B cell (primary cell): ENCODE measurements around the gene QSER1. TPM values are rescaled to one million over a fixed set of nuclear protein-coding genes. Genes with fewer than 3 reads are reported as not detected.

Source experiments
- ATAC-seq: fragments of 200-7000 bp; cut with Tn5 transposase; one replicate; pipeline ENCODE4 v1.10.0; 2021; ENCODE audit warnings: low read depth, mild to moderate bottlenecking, moderate number of reproducible peaks, moderate library complexity
- CTCF ChIA-PET: fragments of 350-600 bp; sonication (Branson Sonifier 250); formaldehyde crosslinking; loops from one replicate; lab custom pipeline; 2021; ENCODE audit warnings: antibody characterized with exemption, inconsistent platforms; lab: Charles Lee
- POLR2A ChIA-PET: fragments of 350-600 bp; sonication (Branson Sonifier 250); formaldehyde crosslinking; loops from one replicate; lab custom pipeline; 2021; ENCODE audit warnings: antibody characterized with exemption; lab: Charles Lee
- DNase-seq: peaks from one replicate; pipeline ENCODE4 v3.0.0; 2013
- H2AFZ ChIP-seq: 2 replicates; pipeline ENCODE4 v1.6.1; 2012; ENCODE audit warnings: mild to moderate bottlenecking, low read depth, low read length; ENCODE audit not compliant: insufficient read depth, poor library complexity, severe bottlenecking
- H3K27ac ChIP-seq, 2 donors: 1 replicate in 1 of 2; 2 replicates in 1 of 2; pipeline ENCODE4 v1.5.1; 2012 to 2013; ENCODE audit warnings: low read length in 2 of 2, mild to moderate bottlenecking in 2 of 2, moderate library complexity in 1 of 2
- H3K27me3 ChIP-seq, 4 experiments: fragments of 200-600 bp in 1 of 4; sonication (generic) in 1 of 4; replicated peaks in 1 of 4; 1 replicate in 2 of 4; 2 replicates in 2 of 4; pipeline versions ENCODE4 v1.6.1 to v1.7.0; 2013 to 2016; ENCODE audit warnings: low read length in 3 of 4, mild to moderate bottlenecking in 2 of 4, mixed read lengths in 1 of 4, moderate library complexity in 1 of 4; ENCODE audit not compliant: insufficient read depth in 4 of 4, control insufficient read depth in 3 of 4; ENCODE audit errors: control extremely low read depth in 1 of 4
- H3K36me3 ChIP-seq, 2 experiments: replicated peaks in 1 of 2; 1 replicate in 1 of 2; 2 replicates in 1 of 2; pipeline versions ENCODE4 v1.6.1 to v1.7.1; 2013; ENCODE audit warnings: low read length in 1 of 2; ENCODE audit not compliant: insufficient read depth in 2 of 2, control insufficient read depth in 1 of 2; ENCODE audit errors: control extremely low read depth in 1 of 2, extremely low read depth in 1 of 2
- H3K4me1 ChIP-seq, 2 donors: fragments of 200-600 bp in 1 of 2; sonication (generic) in 1 of 2; 1 replicate in 1 of 2; 2 replicates in 1 of 2; pipeline versions ENCODE4 v1.5.1 to v1.6.1; 2013 to 2017; ENCODE audit warnings: low read length in 2 of 2; ENCODE audit not compliant: control insufficient read depth in 2 of 2, insufficient read depth in 2 of 2
- H3K4me2 ChIP-seq: replicated peaks from 2 replicates; pipeline ENCODE3; 2012; ENCODE audit warnings: mild to moderate bottlenecking, low read depth, low read length; ENCODE audit not compliant: poor library complexity, severe bottlenecking
- H3K4me3 ChIP-seq, 5 experiments: fragments of 200-600 bp in 1 of 5; sonication (generic) in 1 of 5; 1 replicate in 3 of 5; 2 replicates in 2 of 5; pipeline versions ENCODE4 v1.5.1 to v1.7.0; 2011 to 2016; ENCODE audit warnings: low read length in 4 of 5, mild to moderate bottlenecking in 4 of 5, low read depth in 2 of 5, control low read depth in 1 of 5, moderate library complexity in 1 of 5; ENCODE audit not compliant: insufficient read depth in 1 of 5; ENCODE audit errors: control extremely low read depth in 1 of 5, extremely low read depth in 1 of 5
- H3K79me2 ChIP-seq: fragments of 200-600 bp; sonication (generic); one replicate; pipeline ENCODE4 v1.6.0; 2016; ENCODE audit warnings: low read length; ENCODE audit not compliant: control insufficient read depth, insufficient read depth
- H3K9ac ChIP-seq: fragments of 200-600 bp; sonication (generic); 2 replicates; pipeline ENCODE4 v1.6.1; 2017; ENCODE audit warnings: mild to moderate bottlenecking, low read length, moderate library complexity
- H3K9me3 ChIP-seq, 3 donors: one replicate each; pipeline versions ENCODE4 v1.6.1 to v1.7.1; 2013; ENCODE audit warnings: low read length in 2 of 3; ENCODE audit not compliant: control insufficient read depth in 2 of 3, insufficient read depth in 1 of 3; ENCODE audit errors: control extremely low read depth in 1 of 3
- H4K20me1 ChIP-seq: 2 replicates; pipeline ENCODE4 v1.6.0; 2012; ENCODE audit warnings: mild to moderate bottlenecking, low read length; ENCODE audit not compliant: insufficient read depth, control insufficient read depth, poor library complexity, severe bottlenecking
- H3K27ac Mint-ChIP-seq: one replicate; pipeline ENCODE4 v1.8.0; 2021; ENCODE audit warnings: mixed read lengths
- H3K27me3 Mint-ChIP-seq: one replicate; pipeline ENCODE4 v1.8.0; 2021; ENCODE audit warnings: mixed read lengths
- H3K4me1 Mint-ChIP-seq: one replicate; pipeline ENCODE4 v1.8.0; 2021; ENCODE audit warnings: mixed read lengths
- H3K4me3 Mint-ChIP-seq: one replicate; pipeline ENCODE4 v1.8.0; 2021; ENCODE audit warnings: mixed read lengths
- H3K9me3 Mint-ChIP-seq: one replicate; pipeline ENCODE4 v1.8.0; 2022; ENCODE audit warnings: mixed read lengths; ENCODE audit not compliant: insufficient read depth
- CTCF ChIP-seq: fragments of 200-600 bp; IDR thresholded peaks from one replicate; pipeline ENCODE4 v1.8.0; 2022; ENCODE audit warnings: antibody characterized with exemption, mild to moderate bottlenecking
- EZH2 ChIP-seq: IDR thresholded peaks from 2 replicates; pipeline ENCODE4 v1.6.1; 2012; ENCODE audit warnings: borderline replicate concordance, low read depth, mild to moderate bottlenecking, moderate library complexity, low read length; ENCODE audit not compliant: insufficient read depth, poor library complexity, severe bottlenecking
- WGBS: methylation state at CpG from one replicate; pipeline ENCODE4 v1.1.5; 2013; ENCODE audit warnings: missing lambda C conversion rate; ENCODE audit not compliant: insufficient coverage; 5-methylcytosine and 5-hydroxymethylcytosine counted together
- intact Hi-C: fragments of 100-400 bp; cut with micrococcal nuclease; formaldehyde crosslinking; loops from one replicate; pipeline ENCODE4 v1.10.0; 2022
- polyA plus RNA-seq: library from polyadenylated mRNA; depleted of rRNA; stranded (reverse); fragments of >200 nt; gene quantifications from 2 replicates; pipeline ENCODE4 v1.2.3, GENCODE V29; 2012
- total RNA-seq, 2 donors: library from RNA; stranded (reverse); fragments of 120-200 nt in 1 of 2; gene quantifications; 1 replicate in 1 of 2; 2 replicates in 1 of 2; pipeline versions ENCODE4 v1.2.3 to v1.2.4, GENCODE V29; 2013 to 2022

QSER1 gene
- total and polyA plus RNA-seq, 2 donors (not counting 1 experiment from before 2014, with no cell fraction given) = 2.5 to 23.1 TPM

GRCh38 chr11:32884023-32884422 lies 8.6 kb upstream of the QSER1 start:
- TF ChIP-seq CTCF (no peak), EZH2 (no peak)
- no peaks in the 10 kb centered on the region for H3K36me3 ChIP-seq
- ATAC-seq (no peak), DNase-seq (no peak)
- H3K9me3 ChIP-seq = peaks cover 0 to 10% (median 0%) of the 10 kb centered on the region in 3 donors
- H3K4me1 Mint-ChIP-seq = no peaks in the 10 kb centered on the region
- intact Hi-C loops = no loop called here
- 100% methylated on average over 2 of the region's 3 CpGs for WGBS
- no peaks in the 10 kb centered on the region for H3K79me2 ChIP-seq
- H3K9ac ChIP-seq = no peak overlapping the region
- ChIA-PET POLR2A (no interaction called here), CTCF (interaction anchor here (1.7 kb wide), 1 partner anchor 10 kb away, joined by 5 read pairs; no protein-coding TSS in a partner anchor)
- H3K27ac ChIP-seq = no peak overlapping the region
- H3K4me1 ChIP-seq = no peaks in the 10 kb centered on the region
- no peak overlapping the region for H2AFZ ChIP-seq
- H3K9me3 Mint-ChIP-seq = no peaks in the 10 kb centered on the region
- H3K27me3 Mint-ChIP-seq = peaks cover 4% of the 10 kb centered on the region
- no peak overlapping the region for H3K4me3 ChIP-seq
- no peak overlapping the region for H3K27ac Mint-ChIP-seq
- H3K4me3 Mint-ChIP-seq = no peak overlapping the region
- no peak overlapping the region for H3K4me2 ChIP-seq
- no peaks in the 10 kb centered on the region for H3K27me3 ChIP-seq
- H4K20me1 ChIP-seq = no peaks in the 10 kb centered on the region

GRCh38 chr11:32884770-32885384 lies 7.7 kb upstream of the QSER1 start:
- Histone ChIP-seq H3K79me2 (no peaks in the 10 kb centered on the region), H3K27me3 (no peaks in the 10 kb centered on the region), H3K9ac (no peak overlapping the region), H2AFZ (no peak overlapping the region), H3K4me1 (no peaks in the 10 kb centered on the region), H3K4me3 (no peak overlapping the region), H3K27ac (no peak overlapping the region), H3K4me2 (no peak overlapping the region), H3K9me3 (peaks cover 0 to 10% (median 0%) of the 10 kb centered on the region in 3 donors), H4K20me1 (no peaks in the 10 kb centered on the region), H3K36me3 (no peaks in the 10 kb centered on the region)
- 80% methylated on average over 2 of the region's 3 CpGs for WGBS
- Mint-ChIP-seq H3K27me3 (peaks cover 4% of the 10 kb centered on the region), H3K27ac (no peak overlapping the region), H3K4me3 (no peak overlapping the region), H3K4me1 (no peaks in the 10 kb centered on the region), H3K9me3 (no peaks in the 10 kb centered on the region)
- no peak for DNase-seq
- no peak for ATAC-seq
- CTCF ChIA-PET = interaction anchor here (1.1 to 3.3 kb wide), 3 partner anchors 9 to 180 kb away, joined by 3 to 13 read pairs (median 5); no protein-coding TSS in a partner anchor
- POLR2A ChIA-PET = no interaction called here
- intact Hi-C loops = no loop called here
- TF ChIP-seq CTCF (peak; percentile 42), EZH2 (no peak)
